KMS-11 (cell line): Measurements from ENCODE around the gene AATK.

ENCODE experiments used
- H2AFZ ChIP-seq: fragments of 200-600 bp; sonication (generic); 2 replicates; pipeline ENCODE4 v1.6.1; 2016; ENCODE audit warnings: antibody characterized with exemption, mixed run types, low read depth
- H3K27ac ChIP-seq: fragments of 200-600 bp; sonication (generic); 2 replicates; pipeline ENCODE4 v1.6.1; 2016; ENCODE audit warnings: mild to moderate bottlenecking, mixed run types
- H3K27me3 ChIP-seq: fragments of 200-600 bp; sonication (generic); 2 replicates; pipeline ENCODE4 v1.6.1; 2017; ENCODE audit warnings: mild to moderate bottlenecking, low read depth, mixed run types, moderate library complexity; ENCODE audit not compliant: insufficient read depth
- H3K36me3 ChIP-seq: fragments of 200-600 bp; sonication (generic); 2 replicates; pipeline ENCODE4 v1.6.1; 2017; ENCODE audit warnings: mild to moderate bottlenecking, mixed run types; ENCODE audit not compliant: insufficient read depth
- H3K4me1 ChIP-seq: fragments of 200-600 bp; sonication (generic); 2 replicates; pipeline ENCODE4 v1.6.1; 2016; ENCODE audit warnings: mild to moderate bottlenecking, low read depth, mixed run types; ENCODE audit not compliant: poor library complexity, severe bottlenecking
- H3K4me2 ChIP-seq: fragments of 200-600 bp; sonication (generic); 2 replicates; pipeline ENCODE4 v1.7.0; 2016; ENCODE audit warnings: mild to moderate bottlenecking, mixed run types
- H3K4me3 ChIP-seq: fragments of 200-600 bp; sonication (generic); IDR thresholded peaks from 2 replicates; pipeline ENCODE4 v1.6.1; 2017; ENCODE audit warnings: low read depth, low read length, mixed read lengths; ENCODE audit not compliant: insufficient read depth
- H3K79me2 ChIP-seq: fragments of 200-600 bp; sonication (generic); 2 replicates; pipeline ENCODE4 v1.6.1; 2016; ENCODE audit warnings: low read depth, mixed run types; ENCODE audit not compliant: insufficient read depth
- H3K9ac ChIP-seq: fragments of 200-600 bp; sonication (generic); 2 replicates; pipeline ENCODE4 v1.6.1; 2016; ENCODE audit warnings: mild to moderate bottlenecking, mixed run types
- H4K20me1 ChIP-seq: fragments of 200-600 bp; sonication (generic); 2 replicates; pipeline ENCODE4 v1.6.1; 2016; ENCODE audit warnings: mild to moderate bottlenecking, mixed run types; ENCODE audit not compliant: insufficient read depth
- CTCF ChIP-seq: fragments of 200-600 bp; sonication (generic); conservative IDR thresholded peaks from 2 replicates; pipeline ENCODE4 v1.6.1; 2017; ENCODE audit warnings: low read depth, mild to moderate bottlenecking, antibody characterized with exemption, low read length, moderate library complexity, mixed read lengths

AATK gene

GRCh38 chr17:81127526-81128177 lies 38.4 kb downstream of the AATK start:
- Histone ChIP-seq H3K27me3 (peaks cover 90% of the 10 kb centered on the region), H3K4me1 (no peaks in the 10 kb centered on the region), H3K9ac (no peak overlapping the region), H3K4me2 (no peak overlapping the region), H4K20me1 (no peaks in the 10 kb centered on the region), H3K36me3 (no peaks in the 10 kb centered on the region), H3K79me2 (no peaks in the 10 kb centered on the region), H3K27ac (no peak overlapping the region), H3K4me3 (no peak overlapping the region), H2AFZ (no peak overlapping the region)
- no peak for TF ChIP-seq CTCF

GRCh38 chr17:81127133-81127455 lies 38.9 kb downstream of the AATK start:
- Histone ChIP-seq H3K27me3 (peaks cover 85% of the 10 kb centered on the region), H3K27ac (no peak overlapping the region), H4K20me1 (no peaks in the 10 kb centered on the region), H3K79me2 (no peaks in the 10 kb centered on the region), H3K36me3 (no peaks in the 10 kb centered on the region), H3K9ac (no peak overlapping the region), H3K4me3 (no peak overlapping the region), H2AFZ (no peak overlapping the region), H3K4me1 (no peaks in the 10 kb centered on the region), H3K4me2 (no peak overlapping the region)
- no peak for TF ChIP-seq CTCF

- H4K20me1 ChIP-seq, result no peaks in the 10 kb centered on the region
- no peak overlapping the region for H3K4me2 ChIP-seq
- peaks cover 79% of the 10 kb centered on the region for H3K27me3 ChIP-seq
These were observed 39.5 kb downstream of the AATK start for GRCh38 chr17:81126281-81127132.

GRCh38 chr17:81125573-81126081 lies 40.4 kb downstream of the AATK start:
- no peaks in the 10 kb centered on the region for H3K36me3 ChIP-seq
- H2AFZ ChIP-seq, result no peak overlapping the region
- no peak overlapping the region for H3K9ac ChIP-seq
- no peaks in the 10 kb centered on the region for H4K20me1 ChIP-seq
- H3K4me1 ChIP-seq, result no peaks in the 10 kb centered on the region
- H3K79me2 ChIP-seq, result no peaks in the 10 kb centered on the region
- no peak for TF ChIP-seq CTCF
- no peak overlapping the region for H3K4me3 ChIP-seq
- H3K4me2 ChIP-seq, result no peak overlapping the region
- peaks cover 77% of the 10 kb centered on the region for H3K27me3 ChIP-seq
- H3K27ac ChIP-seq, result no peak overlapping the region

More at GRCh38 chr17:81126281-81127132, 39.5 kb downstream of the AATK start:
- no peaks in the 10 kb centered on the region for H3K36me3 ChIP-seq
- no peaks in the 10 kb centered on the region for H3K4me1 ChIP-seq
- no peak overlapping the region for H3K4me3 ChIP-seq
- H3K79me2 ChIP-seq, result no peaks in the 10 kb centered on the region
- H3K9ac ChIP-seq, result no peak overlapping the region
- no peak overlapping the region for H2AFZ ChIP-seq
- TF ChIP-seq CTCF, result no peak
- no peak overlapping the region for H3K27ac ChIP-seq
